ENCODE data around the gene TNFRSF12A.

Gene TNFRSF12A

DNA sequence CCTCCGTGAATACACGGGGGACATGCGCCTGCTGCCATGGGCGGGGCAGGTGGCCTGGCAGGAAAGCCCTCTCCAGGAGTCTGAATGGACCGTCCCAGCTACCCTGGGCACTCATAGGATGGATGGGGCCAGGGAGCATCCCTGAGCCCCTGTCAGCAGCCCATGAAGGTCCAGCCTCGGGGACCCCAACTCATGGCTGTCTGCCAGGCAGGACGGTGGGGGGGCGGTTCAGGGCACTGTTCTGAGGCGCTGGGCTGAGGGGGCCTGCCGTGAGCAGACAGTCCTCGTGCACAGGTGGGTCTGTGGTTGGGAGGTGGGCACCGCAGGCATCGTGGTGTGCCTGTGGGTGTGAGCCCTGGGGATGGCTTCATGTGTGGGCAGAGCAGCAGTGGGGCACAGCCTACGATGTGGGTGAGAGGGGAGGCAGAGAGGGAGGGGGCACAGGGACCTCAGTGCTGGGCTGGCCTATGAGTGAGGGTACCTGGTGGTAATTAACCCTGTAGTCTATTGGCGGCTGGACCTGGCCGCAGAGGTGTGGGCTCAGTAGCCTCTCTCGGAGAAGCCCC lies 33.5 kb upstream of the TNFRSF12A start:
- no peak for DNase-seq

DNA sequence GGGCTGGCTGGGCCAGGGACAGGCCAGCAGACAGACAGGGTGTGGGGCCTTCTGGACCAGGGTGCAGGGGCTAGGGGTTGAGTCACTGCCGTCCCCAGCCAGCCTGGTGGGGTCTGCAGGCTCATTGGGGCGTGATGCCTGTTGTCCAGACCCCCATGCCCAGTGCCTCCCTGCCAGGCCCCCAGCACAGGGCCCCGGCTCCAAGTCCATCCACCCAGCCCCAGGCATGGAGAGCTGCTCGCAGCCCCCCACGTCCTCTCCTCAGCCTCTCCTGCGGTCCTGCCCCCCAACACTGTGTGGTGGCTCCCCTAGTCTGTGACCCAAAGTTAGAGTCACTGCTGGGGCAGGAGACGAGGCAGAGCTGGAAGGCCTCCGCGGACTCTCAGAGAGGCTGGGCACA lies 32.9 kb upstream of the TNFRSF12A start:
- DNase-seq = no peak

DNA sequence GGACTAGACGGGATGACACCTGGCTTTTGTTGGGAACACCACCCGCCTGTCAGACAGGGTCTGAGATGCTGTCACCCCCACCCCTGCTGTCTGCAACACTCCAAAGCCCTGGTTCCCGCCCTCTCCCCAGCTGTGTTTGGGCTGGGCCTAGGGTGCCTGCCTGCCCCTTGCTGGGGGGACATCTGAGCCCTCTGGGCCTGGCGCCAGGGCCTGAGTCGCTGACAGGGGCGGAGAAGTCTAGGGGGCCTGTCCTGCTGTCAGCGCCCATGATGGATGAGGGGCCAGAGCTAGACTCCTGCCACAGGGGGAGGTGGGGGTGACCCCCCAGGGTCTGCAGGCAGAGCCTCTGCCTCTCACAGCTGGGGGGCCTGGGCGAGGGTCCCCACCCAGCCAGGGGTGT lies 32.3 kb upstream of the TNFRSF12A start:
- no peak for DNase-seq

DNA sequence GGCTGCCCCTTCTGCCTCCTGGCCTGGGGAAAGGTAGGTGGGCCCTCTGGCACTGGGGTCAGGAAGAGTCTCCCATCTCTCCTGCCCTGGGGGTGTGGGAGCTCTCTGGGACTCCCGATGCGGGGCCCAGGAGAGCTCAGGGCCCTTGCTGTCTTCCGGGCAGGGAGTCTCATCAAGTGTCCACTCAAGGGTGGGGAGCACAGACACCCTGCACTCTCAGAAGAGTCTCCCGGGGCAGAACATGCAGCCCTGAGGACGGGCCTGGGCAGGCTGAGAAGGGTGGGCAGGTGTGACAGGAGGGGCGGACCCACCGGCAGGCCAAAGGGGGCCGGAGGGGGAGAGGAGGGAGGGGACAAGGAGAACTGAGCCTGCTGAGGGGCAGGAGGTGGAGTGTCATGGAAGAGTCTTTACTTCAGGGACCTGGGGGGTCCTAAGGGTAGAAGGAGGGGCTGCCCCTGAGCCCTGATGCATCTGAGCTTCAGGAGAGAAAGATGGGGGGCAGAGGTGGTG lies 31.5 kb upstream of the TNFRSF12A start:
- DNase-seq = no peak

DNA sequence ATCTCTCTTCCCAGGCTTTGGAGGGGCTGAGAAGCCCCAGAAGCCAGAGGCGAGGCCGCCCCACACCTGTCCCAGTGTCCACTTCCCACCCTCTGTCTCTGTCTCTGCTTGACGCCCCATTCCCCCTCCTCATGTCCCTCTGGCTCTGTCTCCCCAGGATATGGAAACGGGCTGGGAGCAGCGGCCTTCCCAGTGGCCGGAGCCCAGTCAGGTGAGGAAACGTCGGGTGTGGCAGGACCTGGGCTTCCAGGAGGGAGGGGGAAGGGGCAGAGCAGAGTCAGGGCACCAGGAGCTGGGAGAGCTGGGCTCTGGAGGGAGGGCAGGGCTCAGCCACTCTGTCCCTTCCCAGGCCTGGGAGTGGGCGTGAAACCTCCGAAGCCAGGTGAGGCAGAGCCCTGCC lies 29.3 kb upstream of the TNFRSF12A start:
- no peak for DNase-seq

DNA sequence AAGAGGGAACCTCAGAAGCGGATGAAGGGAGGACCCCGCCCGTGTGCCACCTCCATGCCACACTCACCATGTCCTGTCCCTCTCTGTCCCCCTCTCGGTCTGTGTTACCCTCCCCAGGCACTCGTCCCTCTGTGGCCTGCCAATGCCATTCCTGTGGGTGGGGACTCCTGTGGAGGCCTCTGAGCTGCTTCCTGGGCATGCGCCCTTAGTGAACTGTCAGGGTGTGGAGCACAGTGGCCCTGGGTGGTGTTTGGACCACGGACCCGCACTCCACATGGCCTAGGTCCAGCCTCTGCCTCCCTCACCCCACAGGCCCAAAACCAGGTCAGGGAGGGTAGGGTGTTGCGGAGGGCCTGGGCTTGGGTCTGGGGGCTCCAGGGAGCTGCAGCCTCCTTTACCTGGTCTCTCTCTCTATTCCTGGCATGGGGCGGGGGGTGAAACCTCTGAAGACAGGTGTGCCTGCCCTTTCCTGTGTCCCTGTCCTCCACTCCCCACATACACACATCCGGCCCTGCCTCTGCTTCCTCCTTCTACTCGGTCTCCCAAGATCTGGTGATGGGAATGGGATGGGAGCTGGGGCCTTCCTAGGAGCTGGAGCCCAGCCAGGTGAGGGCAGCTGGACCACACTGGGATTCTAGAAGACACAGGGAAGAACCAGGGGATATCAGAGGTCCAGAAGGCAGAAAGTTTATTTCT lies 28.5 kb upstream of the TNFRSF12A start:
- no peak for DNase-seq

DNA sequence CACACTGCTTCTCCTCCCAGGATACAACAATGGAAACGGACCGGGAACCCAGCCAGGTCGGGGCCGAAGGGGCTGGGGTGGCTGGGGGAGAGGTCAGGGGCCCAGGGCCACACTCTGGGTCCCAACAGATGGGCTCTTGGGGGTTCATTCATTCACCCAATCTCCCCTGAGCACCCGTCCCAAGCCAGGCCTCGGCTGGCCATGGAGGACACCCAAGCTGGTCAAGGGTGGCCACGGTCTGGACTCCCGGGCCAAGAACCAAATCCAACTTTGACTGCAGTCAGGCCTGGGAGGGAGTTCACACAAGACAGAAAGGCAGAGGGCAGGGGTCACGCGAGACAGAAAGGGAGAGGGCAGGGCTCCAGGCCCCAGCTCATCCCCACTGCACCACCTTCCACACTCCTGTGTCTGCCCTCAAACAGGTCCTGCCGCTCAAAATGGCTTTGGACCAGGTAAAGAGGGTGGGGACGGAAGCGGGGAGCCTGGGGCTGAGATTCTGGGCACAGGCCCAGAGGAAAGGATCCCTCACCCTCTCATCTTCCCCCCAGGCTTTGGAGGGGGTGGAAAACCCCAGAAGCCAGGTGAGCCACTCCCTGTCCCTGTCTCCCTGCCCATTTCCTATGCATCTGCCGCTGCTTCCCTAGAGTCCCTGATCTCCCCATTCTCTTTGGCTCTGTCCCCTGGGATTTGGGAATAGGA lies 27.6 kb upstream of the TNFRSF12A start:
- DNase-seq = no peak

DNA sequence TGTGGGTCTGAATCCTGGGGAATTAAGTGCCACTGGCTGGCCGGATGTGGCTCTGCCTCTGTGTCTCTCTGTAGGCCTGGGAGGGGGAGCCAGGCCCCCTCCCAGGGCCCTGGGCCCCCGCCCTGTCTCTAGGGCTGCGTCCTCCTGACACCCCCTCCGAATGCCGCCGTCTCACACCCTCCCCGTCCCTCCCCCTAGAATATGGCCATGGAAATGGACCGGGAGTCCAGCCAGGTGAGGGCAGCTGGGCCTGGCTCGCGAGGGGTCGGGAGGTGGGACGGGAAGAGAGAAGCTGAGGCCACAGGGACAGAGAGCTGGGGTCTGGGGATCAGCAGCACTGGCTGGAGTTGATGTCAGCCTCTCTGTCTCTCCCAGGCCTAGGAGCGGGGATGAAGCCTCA lies 23.9 kb upstream of the TNFRSF12A start:
- DNase-seq = no peak

DNA sequence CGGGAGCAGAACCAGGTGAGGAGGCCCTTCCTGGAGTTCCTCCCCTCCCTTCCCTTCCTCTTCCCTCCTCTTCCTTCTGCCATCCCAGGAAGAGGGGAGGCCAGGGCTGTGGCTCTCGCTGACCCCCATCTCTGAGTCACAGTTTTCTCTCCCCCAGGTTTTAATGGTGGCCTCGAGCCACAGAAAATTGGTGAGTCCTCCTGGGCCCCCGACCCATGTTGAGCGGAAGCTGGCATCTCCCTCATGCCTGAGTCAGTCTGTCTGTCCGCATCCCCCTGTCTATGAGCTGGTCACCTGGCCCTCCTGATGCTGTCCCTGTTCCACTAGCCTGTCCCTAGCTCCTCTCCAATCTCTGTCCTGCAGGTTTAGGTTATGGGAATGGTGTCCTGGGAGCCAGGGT lies 20.2 kb upstream of the TNFRSF12A start:
- DNase-seq = no peak

DNA sequence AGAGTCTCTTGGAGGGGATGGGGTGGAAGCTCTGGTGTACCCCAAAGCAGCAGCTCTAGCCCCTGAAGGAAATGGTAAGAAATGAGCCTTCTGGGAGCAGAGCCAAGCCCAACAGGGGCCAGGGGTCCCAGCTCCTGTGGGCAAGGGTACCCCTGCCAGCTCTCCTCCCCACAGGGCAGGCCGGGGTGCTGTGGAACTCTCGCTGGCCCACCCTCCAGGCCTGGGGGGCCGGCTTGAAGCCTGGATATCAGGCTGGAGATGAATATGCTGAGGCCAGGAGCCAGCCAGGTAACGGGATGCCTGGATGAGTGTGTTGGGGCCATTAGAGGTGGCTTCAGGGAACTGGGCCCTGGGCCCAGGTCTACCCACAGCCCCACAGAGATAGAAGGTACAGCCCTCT lies 19.6 kb upstream of the TNFRSF12A start:
- no peak for DNase-seq

DNA sequence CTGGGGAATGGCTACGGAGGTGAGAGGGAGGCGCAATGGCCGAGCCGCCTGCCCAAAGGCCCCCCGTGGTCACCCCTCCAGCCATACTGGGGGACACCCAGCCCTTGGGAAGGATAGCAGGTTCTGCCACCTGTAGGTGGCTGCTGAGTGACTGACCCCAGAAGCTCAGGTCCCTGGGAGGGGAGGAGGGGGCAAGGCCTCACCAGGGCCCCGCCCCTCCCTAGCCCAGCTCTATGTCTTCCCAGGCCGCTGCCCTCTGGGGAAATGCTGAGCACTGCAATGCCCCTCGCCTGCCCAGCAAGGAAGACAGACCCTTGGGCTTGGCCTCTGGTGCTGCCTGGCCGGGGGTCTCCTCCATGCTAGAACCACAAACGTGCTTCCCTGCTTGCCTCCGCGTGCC lies 18.9 kb upstream of the TNFRSF12A start:
- no peak for DNase-seq

DNA sequence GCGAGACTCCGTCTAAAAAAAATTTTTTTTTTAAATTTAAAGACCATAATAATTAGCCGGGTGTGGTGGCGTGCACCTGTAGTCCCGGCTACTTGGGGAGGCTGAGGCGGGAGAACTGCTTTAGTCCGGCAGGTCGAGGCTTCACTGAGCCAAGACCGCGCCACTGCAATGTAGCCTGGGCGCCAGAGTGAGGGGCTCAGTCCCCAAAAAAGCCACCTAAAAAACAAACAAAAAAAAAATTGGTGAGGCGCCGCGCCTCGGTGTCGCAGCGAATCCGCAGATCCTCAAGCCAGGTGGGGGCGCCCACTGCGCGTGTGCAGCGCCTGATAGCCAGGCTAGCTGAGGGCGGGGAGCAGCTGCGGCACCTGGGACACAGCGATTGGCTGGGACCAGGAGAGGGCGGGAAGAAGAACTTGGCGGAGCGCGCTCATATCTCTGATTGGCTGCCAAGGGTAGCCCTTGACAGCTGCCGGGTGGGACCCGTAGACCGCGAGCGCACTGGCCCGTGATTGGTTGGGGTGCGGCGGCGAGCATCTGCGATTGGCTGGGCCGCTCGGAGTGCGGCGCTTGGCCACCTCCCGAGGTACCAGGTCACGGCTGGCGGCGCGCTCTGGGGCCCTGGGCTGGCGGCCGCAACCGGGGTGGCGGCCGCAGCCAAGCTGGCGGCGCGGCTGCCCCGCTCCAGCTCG lies 16.4 kb upstream of the TNFRSF12A start:
- DNase-seq = peak; percentile 90

DNA sequence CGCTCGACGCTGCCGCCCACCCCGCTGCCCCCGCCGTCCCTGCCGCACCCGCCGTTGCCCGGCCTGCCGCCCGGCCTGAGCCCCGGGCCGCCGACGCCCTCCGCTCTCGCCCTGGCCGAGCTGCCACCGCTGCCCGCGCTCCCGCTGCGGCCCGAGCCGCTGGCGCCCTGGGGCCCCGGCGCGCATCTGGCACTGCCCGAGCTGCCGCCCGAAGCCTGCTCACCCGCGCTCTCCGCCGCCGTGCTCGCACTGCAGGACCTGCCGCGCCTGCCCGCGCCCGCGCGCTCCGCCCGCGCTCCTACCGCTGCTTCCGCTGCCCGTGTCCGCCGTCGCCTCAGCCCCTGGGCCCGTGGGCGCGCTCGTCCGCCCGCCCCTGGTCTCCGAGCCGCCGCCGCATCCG lies 15.8 kb upstream of the TNFRSF12A start:
- no peak for DNase-seq

DNA sequence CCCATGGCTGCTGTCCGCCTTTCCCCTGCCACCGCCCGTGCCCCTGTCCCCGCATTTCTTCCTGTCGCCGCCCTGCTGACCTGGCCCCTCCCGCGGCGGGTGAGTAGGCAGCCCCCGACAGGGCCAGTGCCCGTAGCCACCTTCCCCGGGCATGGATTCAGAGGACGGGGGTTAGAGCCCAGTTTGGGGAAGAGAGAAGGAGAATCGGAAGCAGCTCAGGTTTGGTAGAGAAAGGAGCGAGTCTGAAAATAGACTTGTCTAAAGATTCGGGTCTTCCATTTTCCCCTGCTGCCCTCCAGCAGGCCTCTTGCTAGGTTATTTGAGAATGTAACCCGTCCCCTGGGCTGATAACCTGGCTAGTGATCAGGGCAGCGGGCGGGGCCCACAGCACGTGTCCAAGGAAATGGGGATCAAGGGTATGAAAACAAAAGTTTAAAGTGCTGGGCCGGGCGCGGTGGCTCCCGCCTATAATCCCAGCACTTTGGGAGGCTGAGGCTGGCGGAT lies 15.3 kb upstream of the TNFRSF12A start:
- DNase-seq = no peak

DNA sequence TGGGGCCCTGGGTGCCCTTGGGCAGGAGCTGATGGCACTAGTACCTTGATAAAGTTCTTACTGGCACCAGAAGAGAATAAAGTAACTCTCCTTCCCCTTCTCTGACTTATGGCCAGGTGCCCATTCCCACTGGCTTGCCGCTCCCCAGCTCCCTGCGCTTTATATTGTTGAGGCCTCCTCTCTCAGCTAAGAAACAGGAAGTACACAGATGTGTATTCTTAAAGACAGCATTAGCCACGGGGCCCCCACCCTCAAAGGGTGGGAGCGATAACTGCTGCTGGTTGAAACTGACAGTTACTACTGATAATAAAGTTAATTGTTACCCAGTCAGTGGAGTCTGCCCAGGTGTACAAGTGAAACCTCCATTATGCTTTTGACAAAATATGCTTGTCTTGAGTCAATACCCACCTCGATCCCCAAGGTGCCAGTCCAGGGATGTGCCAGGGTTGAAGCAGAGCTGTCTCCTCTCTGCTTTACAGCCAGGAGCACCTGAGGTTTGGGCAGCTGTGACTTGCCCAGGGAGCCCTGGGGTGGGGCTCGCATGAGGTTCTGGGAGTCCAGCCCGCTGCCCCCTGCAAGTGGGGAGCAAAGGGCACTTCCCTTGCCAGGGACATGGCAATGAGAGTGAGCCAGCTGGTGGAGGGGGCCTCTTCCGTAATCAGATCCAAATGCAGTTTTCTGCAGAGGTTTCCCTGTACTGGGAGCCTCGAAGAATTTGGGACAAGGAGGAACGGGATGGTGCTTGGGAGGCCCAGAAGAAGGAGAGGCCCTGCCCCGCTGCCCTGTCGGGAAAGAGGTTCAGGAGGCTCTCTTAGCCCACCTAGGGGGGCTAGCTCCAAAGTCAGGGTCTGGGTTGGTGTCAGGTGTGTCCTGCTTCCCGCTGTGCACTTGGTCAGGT lies 12.9 kb upstream of the TNFRSF12A start:
- no peak for DNase-seq

DNA sequence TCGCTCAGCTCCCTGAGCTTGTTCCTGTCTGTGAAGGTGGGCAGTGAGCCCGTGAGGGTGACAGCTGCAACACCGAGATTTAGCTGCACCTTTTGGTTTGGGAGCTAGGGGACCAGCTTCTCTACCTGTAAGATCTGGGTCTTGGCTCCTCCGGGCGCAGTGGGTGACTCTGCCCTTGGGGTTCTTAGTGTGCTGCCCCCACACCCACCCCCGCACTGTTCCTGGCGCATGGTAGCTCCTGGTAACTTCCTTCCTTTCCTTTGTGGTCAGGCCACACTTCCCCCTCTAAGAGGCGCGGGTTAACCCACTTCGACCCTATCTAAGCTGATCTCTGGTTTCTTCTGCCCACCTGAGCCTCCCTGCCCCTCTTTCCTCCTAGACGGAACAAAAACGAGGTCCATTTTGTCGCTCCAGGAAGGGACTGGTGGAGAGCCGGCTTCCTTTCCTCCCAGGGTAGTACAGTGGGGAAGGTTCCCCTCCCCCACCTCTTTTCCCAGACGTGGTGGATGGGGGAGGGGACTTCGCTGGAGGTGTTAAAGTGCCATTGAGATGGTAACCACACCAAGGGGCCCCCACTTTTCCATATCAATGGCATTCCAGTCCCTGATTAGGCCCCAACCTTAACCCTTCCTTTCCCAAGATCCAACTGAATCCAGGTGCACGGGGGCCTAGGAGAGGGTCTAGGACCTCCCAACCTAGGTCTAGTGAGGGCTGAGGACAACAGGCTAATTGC lies 12.0 kb upstream of the TNFRSF12A start:
- no peak for DNase-seq

DNA sequence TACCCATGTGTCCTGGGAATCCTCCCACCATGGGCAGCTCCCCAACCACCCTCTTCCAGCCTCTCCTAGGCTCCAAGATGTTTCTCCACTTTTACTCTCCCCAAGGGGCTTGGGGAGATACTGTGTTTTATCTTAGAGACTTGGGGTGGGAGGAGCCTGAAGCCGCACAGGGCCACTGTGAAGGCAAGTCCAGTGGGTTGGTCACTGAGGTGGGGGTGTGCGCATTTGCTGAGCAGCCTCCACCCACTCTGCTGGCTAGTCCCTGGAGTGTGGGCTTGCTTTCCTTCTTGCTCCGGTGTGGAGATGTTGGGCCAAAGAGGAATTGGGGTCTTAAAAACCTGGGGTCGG lies 11.5 kb upstream of the TNFRSF12A start:
- DNase-seq = no peak

DNA sequence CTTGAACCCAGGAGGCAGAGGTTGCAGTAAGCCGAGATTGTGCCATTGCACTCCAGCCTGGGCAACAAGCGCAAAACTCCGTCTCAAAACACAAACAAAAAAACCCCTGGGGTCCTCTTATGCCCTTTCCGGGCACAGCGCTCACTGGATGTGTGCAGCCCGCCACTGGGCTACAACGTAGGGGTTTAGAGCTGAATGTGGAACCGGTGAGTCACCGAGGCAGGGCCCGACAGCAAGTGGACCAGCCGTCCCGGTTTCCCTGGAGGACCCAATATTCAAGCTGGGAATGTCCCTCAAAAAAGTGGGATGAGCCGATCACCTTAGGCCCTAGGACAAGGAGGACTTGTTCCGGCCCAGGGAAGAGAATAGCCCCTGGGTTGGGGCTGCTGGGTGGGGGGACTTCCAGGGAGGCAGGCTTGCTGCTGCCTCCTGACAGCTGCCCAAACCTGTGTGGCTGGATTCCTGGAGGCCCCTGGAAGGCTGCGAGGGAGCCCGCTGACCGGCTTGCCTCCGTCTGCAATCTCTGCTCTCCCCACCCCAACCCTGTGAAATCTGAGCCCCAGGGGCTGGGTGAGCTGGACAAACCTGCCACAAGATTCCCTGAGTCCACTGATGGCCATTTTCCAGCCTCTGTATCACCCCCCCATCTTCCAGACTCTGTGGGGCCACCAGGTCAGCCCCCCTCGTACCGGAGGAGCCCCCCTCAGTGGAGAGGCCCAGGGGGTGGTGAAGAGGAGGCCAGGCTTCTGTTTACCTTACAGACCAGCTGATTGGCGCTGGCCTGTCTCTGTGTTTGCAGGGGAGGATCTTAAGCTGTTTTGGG lies 10.4 kb upstream of the TNFRSF12A start:
- DNase-seq = no peak

DNA sequence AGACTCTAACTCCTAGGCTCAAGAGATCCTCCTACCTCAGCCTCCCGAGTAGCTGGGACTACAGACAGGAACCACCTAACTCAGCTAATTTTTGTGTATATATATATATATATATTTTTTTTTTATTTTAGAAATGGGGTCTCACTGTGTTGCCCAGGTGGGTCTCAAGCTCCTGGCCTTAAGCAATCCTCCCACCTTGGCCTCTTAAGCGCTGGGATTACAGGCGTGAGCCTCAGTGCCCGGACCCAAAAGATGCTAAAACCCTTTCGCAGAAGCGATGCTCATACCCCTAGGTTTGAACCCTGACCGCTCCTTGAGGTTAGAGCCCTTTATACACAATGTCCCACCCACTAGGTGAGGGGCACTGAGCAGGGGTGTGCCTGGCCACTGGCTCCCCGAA lies 9.7 kb upstream of the TNFRSF12A start:
- no peak for DNase-seq

DNA sequence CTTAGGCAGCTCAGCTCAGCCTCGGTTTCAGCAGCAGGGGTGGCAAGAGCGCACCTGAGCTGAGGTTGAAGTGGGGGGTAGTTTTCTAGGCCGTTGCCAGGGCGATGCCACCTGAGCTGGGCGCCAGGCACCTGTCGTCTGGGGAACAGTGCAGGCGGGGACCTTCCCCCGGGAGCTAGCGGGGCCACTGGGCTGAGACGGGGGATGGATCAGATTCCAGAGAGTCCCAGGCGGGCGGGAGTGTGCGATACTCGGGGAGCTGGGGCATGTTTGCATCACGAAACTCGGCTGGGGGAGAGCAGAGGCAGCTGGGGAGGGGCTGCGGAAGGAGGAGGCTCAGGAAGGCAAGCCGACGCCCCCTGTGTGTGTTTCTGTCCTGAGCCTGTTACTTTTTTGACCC lies 7.9 kb upstream of the TNFRSF12A start:
- peak; percentile 64 for DNase-seq

All from NCI-H510A (cell line).